Thyroid gland (tissue), 4 donors: Measurements from ENCODE around the gene COBLL1. TPM values are rescaled to one million over a fixed set of nuclear protein-coding genes. Genes with fewer than 3 reads are reported as not detected.

Experiments used
- DNase-seq, 2 donors: peaks; one replicate each; pipeline ENCODE4 v3.0.0-alpha.2; 2019
- H3K27ac ChIP-seq, 3 donors: fragments of 200-600 bp; sonication (generic); 1 replicate in 2 of 3; 2 replicates in 1 of 3; pipeline ENCODE4 v1.5.1; 2016 to 2019; ENCODE audit warnings: mild to moderate bottlenecking in 1 of 3, moderate library complexity in 1 of 3
- H3K27me3 ChIP-seq: fragments of 200-600 bp; sonication (generic); one replicate; pipeline ENCODE4 v1.5.1; 2019
- H3K36me3 ChIP-seq, 2 donors: fragments of 200-600 bp; sonication (generic); one replicate each; pipeline ENCODE4 v1.5.1; 2016 to 2019
- H3K4me1 ChIP-seq, 2 donors: fragments of 200-600 bp; sonication (generic); one replicate each; pipeline ENCODE4 v1.5.1; 2017 to 2019
- H3K4me3 ChIP-seq, 3 donors: fragments of 200-600 bp; sonication (generic); replicated peaks in 1 of 3; 1 replicate in 2 of 3; 2 replicates in 1 of 3; pipeline ENCODE4 v1.5.1; 2016; ENCODE audit warnings: mild to moderate bottlenecking in 1 of 3
- H3K9me3 ChIP-seq: fragments of 200-600 bp; sonication (generic); one replicate; pipeline ENCODE4 v1.5.1; 2017
- POLR2A ChIP-seq, 2 donors: fragments of 450-650 bp; IDR thresholded peaks; one replicate each; pipeline ENCODE4 v1.6.1; 2017; ENCODE audit warnings: antibody characterized with exemption in 2 of 2, mild to moderate bottlenecking in 2 of 2, moderate library complexity in 1 of 2
- WGBS, 2 donors: methylation state at CpG; one replicate each; pipeline ENCODE4 v1.1.5; 2017; 5-methylcytosine and 5-hydroxymethylcytosine counted together
- intact Hi-C: fragments of 100-400 bp; cut with DNase I; formaldehyde crosslinking; loops from one replicate; pipeline ENCODE4 v1.15.1; 2023
- total RNA-seq, 4 donors: library from RNA; depleted of rRNA; stranded (reverse); fragments of >200 nt; gene quantifications; one replicate each; pipeline ENCODE4 v1.2.3, GENCODE V29; 2016
- TF ChIP-seq, protein P1 (sequence below), 6 experiments: fragments of 200-600 bp in 3 of 6; fragments of 450-650 bp in 3 of 6; sonication (generic) in 3 of 6; IDR thresholded peaks; one replicate each; pipeline ENCODE4 v1.5.1; 2016 to 2019; ENCODE audit warnings: antibody characterized with exemption in 6 of 6, mild to moderate bottlenecking in 2 of 6, inconsistent platforms in 1 of 6, moderate library complexity in 1 of 6

Gene COBLL1
- total RNA-seq, 4 donors from 2014 or later = 41.8 to 90.8 (median 76.9) TPM

DNA sequence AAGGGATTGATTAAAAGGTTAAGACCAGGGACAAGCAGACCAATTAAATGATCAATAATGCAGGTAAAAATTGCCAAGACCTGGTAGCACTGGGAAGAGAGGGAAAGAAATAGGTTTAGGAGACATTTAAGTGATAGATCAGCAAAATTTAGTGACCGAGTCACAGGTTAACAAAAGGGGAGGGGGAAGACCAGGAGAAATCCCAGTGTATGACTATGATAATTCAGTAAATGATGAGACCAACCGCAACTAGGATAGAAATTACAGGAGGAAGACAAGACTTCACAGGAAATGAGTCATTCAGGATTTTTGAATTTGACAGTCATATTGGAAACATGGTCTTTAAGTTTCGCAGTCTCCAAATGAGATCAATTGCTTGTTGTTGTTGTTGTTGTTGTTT, 62.9 kb downstream of the COBLL1 start:
- no peaks in the 10 kb centered on the region for H3K9me3 ChIP-seq
- no peak for TF ChIP-seq POLR2A (IDR thresholded peaks at IDR 0.05)
- TF ChIP-seq, protein P1, sequence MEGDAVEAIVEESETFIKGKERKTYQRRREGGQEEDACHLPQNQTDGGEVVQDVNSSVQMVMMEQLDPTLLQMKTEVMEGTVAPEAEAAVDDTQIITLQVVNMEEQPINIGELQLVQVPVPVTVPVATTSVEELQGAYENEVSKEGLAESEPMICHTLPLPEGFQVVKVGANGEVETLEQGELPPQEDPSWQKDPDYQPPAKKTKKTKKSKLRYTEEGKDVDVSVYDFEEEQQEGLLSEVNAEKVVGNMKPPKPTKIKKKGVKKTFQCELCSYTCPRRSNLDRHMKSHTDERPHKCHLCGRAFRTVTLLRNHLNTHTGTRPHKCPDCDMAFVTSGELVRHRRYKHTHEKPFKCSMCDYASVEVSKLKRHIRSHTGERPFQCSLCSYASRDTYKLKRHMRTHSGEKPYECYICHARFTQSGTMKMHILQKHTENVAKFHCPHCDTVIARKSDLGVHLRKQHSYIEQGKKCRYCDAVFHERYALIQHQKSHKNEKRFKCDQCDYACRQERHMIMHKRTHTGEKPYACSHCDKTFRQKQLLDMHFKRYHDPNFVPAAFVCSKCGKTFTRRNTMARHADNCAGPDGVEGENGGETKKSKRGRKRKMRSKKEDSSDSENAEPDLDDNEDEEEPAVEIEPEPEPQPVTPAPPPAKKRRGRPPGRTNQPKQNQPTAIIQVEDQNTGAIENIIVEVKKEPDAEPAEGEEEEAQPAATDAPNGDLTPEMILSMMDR (IDR thresholded peaks at IDR 0.05) = no peak
- no peaks in the 10 kb centered on the region for H3K36me3 ChIP-seq
- intact Hi-C loops = no loop called here
- no peak for DNase-seq
- H3K4me1 ChIP-seq = peaks cover 0 to 6% of the 10 kb centered on the region in 2 donors
- WGBS, 2 donors = 91 to 95% methylated on average over 3 of the region's 3 CpGs
- H3K27ac ChIP-seq = no peak overlapping the region
- H3K27me3 ChIP-seq = no peaks in the 10 kb centered on the region
- H3K4me3 ChIP-seq = no peak overlapping the region

DNA sequence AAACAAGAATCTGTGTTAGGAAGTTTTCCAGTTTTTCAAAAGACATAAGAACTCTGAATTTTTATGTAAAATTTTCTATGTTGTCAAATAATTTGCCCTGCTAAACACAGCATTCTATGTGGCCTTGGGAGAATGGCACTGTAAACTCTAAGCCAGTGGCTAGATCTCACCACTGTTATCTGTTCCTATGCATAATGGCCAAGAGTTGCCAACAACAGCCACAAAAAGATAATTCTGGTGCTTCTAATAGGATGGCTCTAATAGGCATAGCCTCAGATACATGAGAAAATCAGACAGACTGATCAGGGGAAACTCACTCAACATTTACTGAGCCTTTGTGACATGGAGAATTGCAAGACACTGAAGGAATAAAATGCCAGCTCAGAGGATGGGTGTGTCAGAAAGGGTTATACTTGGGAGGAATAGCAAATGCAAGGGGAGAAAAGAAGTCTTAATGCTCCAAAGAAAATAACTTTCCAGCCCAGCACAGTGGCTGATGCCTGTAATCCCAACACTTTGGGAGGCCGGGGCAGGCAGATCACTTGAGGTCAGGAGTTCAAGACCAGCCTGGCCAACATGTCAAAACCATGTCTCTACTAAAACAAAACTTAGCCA, 63.7 kb downstream of the COBLL1 start:
- 77 to 87% methylated on average over 1 of the region's 1 CpG for whole genome bisulfite sequencing, 2 donors
- intact Hi-C loops = no loop called here
- peaks cover 0 to 6% of the 10 kb centered on the region in 2 donors for H3K4me1 ChIP-seq

DNA sequence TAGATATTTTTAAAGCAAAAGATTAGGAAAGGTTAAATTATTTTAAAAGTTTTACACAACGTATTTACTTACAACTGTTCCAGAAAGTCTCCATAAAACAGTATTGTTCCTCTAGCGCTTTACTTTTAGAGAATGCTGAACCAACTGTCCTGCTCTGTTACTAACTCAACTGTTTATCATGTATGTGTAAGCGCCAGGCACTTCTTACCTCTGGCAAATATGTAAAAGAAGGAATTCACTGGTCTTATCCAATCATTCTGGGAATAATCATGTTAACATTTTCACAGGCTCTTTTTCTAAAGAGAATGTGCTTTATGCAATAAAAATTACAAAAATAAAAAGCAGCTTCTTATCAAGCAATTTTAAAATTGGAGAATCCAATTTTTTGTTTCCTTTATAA, 68.0 kb downstream of the COBLL1 start:
- DNase-seq = no peak
- TF ChIP-seq, protein P1 (IDR thresholded peaks at IDR 0.05) = no peak
- no peak for TF ChIP-seq POLR2A (IDR thresholded peaks at IDR 0.05)
- Histone ChIP-seq H3K27me3 (no peaks in the 10 kb centered on the region), H3K27ac (no peak overlapping the region), H3K4me1 (peaks cover 0 to 2% of the 10 kb centered on the region in 2 donors), H3K9me3 (no peaks in the 10 kb centered on the region), H3K36me3 (no peaks in the 10 kb centered on the region), H3K4me3 (no peak overlapping the region)
- intact Hi-C loops = no loop called here
- WGBS, 2 donors = 92 to 94% methylated on average over 3 of the region's 3 CpGs

More for the DNA sequence above, 63.7 kb downstream of the COBLL1 start:
- Histone ChIP-seq H3K4me3 (no peak overlapping the region), H3K27me3 (no peaks in the 10 kb centered on the region), H3K9me3 (no peaks in the 10 kb centered on the region), H3K36me3 (no peaks in the 10 kb centered on the region), H3K27ac (no peak overlapping the region)
- DNase-seq = no peak
- TF ChIP-seq, protein P1 (IDR thresholded peaks at IDR 0.05) = no peak
- no peak for TF ChIP-seq POLR2A (IDR thresholded peaks at IDR 0.05)

DNA sequence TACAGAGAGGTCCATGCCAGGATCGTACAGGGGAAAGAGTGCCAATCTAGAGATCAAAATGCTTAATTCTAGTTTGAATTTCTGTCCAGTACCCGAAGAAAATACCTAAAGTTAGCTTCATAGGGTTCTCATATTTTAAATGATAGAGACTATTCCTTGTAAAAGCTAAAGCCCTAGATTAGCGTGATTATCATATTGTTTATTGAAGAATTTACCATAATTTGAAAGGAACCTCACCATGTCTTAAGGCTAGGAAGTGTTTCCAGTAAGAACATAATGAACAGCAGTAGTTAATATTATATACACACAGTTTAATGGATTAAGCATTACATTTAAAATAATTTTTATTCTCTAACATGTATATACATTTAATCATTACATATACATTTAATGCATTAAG, 68.5 kb downstream of the COBLL1 start:
- Histone ChIP-seq H3K4me3 (no peak overlapping the region), H3K27ac (no peak overlapping the region), H3K9me3 (no peaks in the 10 kb centered on the region), H3K36me3 (no peaks in the 10 kb centered on the region), H3K27me3 (no peaks in the 10 kb centered on the region), H3K4me1 (peaks cover 0 to under 1% of the 10 kb centered on the region in 2 donors)
- WGBS, 2 donors = 88 to 89% methylated on average over 3 of the region's 3 CpGs
- intact Hi-C loops = no loop called here
- DNase-seq = no peak
- no peak for TF ChIP-seq POLR2A (IDR thresholded peaks at IDR 0.05)
- TF ChIP-seq, protein P1 (IDR thresholded peaks at IDR 0.05) = no peak

DNA sequence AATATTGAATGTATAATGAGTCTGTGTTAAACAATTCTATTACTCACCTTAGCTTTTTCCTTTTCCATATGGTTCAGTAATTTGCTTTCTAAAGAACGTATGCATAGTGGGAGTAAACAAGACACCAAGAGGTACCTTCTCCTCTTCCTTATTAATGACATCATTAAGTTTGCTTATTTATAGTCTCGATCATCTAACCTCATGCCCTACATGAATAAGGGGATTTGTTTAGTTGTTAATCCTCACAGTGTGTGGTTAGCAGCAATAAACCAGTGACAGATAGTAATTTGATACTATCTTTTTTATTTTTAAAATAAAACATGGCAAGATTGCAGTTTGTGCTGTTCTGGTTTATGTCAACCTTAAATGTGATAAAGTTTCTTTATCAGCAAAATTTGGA, 69.7 kb downstream of the COBLL1 start:
- H3K9me3 ChIP-seq = no peaks in the 10 kb centered on the region
- TF ChIP-seq, protein P1 (IDR thresholded peaks at IDR 0.05) = no peak
- no peak for TF ChIP-seq POLR2A (IDR thresholded peaks at IDR 0.05)
- WGBS, 2 donors = 79 to 81% methylated on average over 2 of the region's 2 CpGs
- intact Hi-C loops = no loop called here
- H3K4me1 ChIP-seq = no peaks in the 10 kb centered on the region
- no peak for DNase-seq
- no peak overlapping the region for H3K27ac ChIP-seq
- H3K4me3 ChIP-seq = no peak overlapping the region
- H3K27me3 ChIP-seq = no peaks in the 10 kb centered on the region
- no peaks in the 10 kb centered on the region for H3K36me3 ChIP-seq
